GM12891 (cell line): ENCODE measurements around the gene LONRF2.

Experiments used
- POLR2A ChIP-seq: IDR thresholded peaks from 2 replicates; pipeline ENCODE4 v1.6.1; 2011; ENCODE audit warnings: low read depth, low read length, control low read depth
- POLR2AphosphoS5 ChIP-seq: IDR thresholded peaks from 2 replicates; pipeline ENCODE4 v1.6.1; 2011; ENCODE audit warnings: low read depth, low read length, control low read depth

- TF ChIP-seq POLR2AphosphoS5, result no peak
- TF ChIP-seq POLR2A, result no peak
Observed at GRCh38 chr2:100334929-100335328, 12.6 kb upstream of the LONRF2 start.
